ENCODE measurements around the gene GDPD1.
"Not testable (repeated sequence)": the region's sequence is repeated elsewhere in the genome, so short reads cannot be mapped to it uniquely, and the experiment has no call there.

The GDPD1 gene

GRCh38 chr17:59238906-59239305, 18.6 kb downstream of the GDPD1 start:
- DNase-seq (ENCODE audit: low spot score) (no peak), FAIRE-seq (peak; percentile 5)

GRCh38 chr17:59244081-59244480, 23.8 kb downstream of the GDPD1 start:
- peak; percentile 65 for FAIRE-seq
- DNase-seq (ENCODE audit: low spot score), result no peak

GRCh38 chr17:59254742-59255141, 34.4 kb downstream of the GDPD1 start:
- FAIRE-seq (no peak), DNase-seq (ENCODE audit: low spot score) (no peak)

- DNase-seq (ENCODE audit: low spot score) (no peak), FAIRE-seq (peak; percentile 90)
These were observed 36.8 kb downstream of the GDPD1 start for GRCh38 chr17:59257101-59257500.

GRCh38 chr17:59260722-59261121, 40.4 kb downstream of the GDPD1 start:
- no peak for FAIRE-seq

GRCh38 chr17:59266745-59267144, 46.4 kb downstream of the GDPD1 start:
- FAIRE-seq, result no peak
- DNase-seq (ENCODE audit: low spot score), result no peak

More at GRCh38 chr17:59260722-59261121, 40.4 kb downstream of the GDPD1 start:
- DNase-seq (ENCODE audit: low spot score), result no peak

GRCh38 chr17:59267776-59268175, 47.5 kb downstream of the GDPD1 start:
- no peak for DNase-seq (ENCODE audit: low spot score)
- no peak for FAIRE-seq

- DNase-seq (ENCODE audit: low spot score), result no peak
- FAIRE-seq, result no peak
These were observed 55.3 kb downstream of the GDPD1 start for GRCh38 chr17:59275618-59276017.

- peak; percentile 55 for FAIRE-seq
- DNase-seq (ENCODE audit: low spot score), result no peak
These were observed 56.7 kb downstream of the GDPD1 start for GRCh38 chr17:59277031-59277430.

- DNase-seq (ENCODE audit: low spot score) (no peak), FAIRE-seq (no peak)
These were observed 58.1 kb downstream of the GDPD1 start for GRCh38 chr17:59278406-59278805.

- DNase-seq (ENCODE audit: low spot score) (no peak), FAIRE-seq (no peak)
These were observed 64.0 kb downstream of the GDPD1 start for GRCh38 chr17:59284317-59284716.

- FAIRE-seq (no peak), DNase-seq (ENCODE audit: low spot score) (peak; percentile 66)
These were observed 67.1 kb downstream of the GDPD1 start for GRCh38 chr17:59287452-59287851.

GRCh38 chr17:59287891-59288290, 67.6 kb downstream of the GDPD1 start:
- FAIRE-seq (no peak), DNase-seq (ENCODE audit: low spot score) (no peak)

GRCh38 chr17:59289981-59290301, 69.6 kb downstream of the GDPD1 start:
- no peak for DNase-seq (ENCODE audit: low spot score)
- FAIRE-seq, result no peak

- not testable (repeated sequence) for FAIRE-seq; DNase-seq (ENCODE audit: low spot score)
These were observed 70.1 kb downstream of the GDPD1 start for GRCh38 chr17:59290302-59290998.

- DNase-seq (ENCODE audit: low spot score), result no peak
These were observed 71.8 kb downstream of the GDPD1 start for GRCh38 chr17:59292174-59292523.

GRCh38 chr17:59296190-59296589, 75.9 kb downstream of the GDPD1 start:
- no peak for FAIRE-seq

More at GRCh38 chr17:59292174-59292523, 71.8 kb downstream of the GDPD1 start:
- FAIRE-seq, result peak; percentile 58

GRCh38 chr17:59298521-59298920, 78.2 kb downstream of the GDPD1 start:
- DNase-seq (ENCODE audit: low spot score), result no peak
- no peak for FAIRE-seq

More at GRCh38 chr17:59296190-59296589, 75.9 kb downstream of the GDPD1 start:
- no peak for DNase-seq (ENCODE audit: low spot score)

- FAIRE-seq, result no peak
- DNase-seq (ENCODE audit: low spot score), result no peak
These were observed 79.2 kb downstream of the GDPD1 start for GRCh38 chr17:59299400-59300092.

- DNase-seq (ENCODE audit: low spot score) (no peak), FAIRE-seq (peak; percentile 30)
These were observed 80.6 kb downstream of the GDPD1 start for GRCh38 chr17:59300941-59301340.

GRCh38 chr17:59304811-59305210, 84.5 kb downstream of the GDPD1 start:
- FAIRE-seq (no peak), DNase-seq (ENCODE audit: low spot score) (no peak)

GRCh38 chr17:59310263-59310920, 90.1 kb downstream of the GDPD1 start:
- no peak for DNase-seq (ENCODE audit: low spot score)
- FAIRE-seq, result peak; percentile 78
